K562 (cell line): ENCODE measurements around the gene MRPS18B. TPM values are rescaled to one million over a fixed set of nuclear protein-coding genes. Genes with fewer than 3 reads are reported as not detected.

ENCODE experiments used
- BRD9 ChIP-seq: fragments of 450-650 bp; IDR thresholded peaks from 2 replicates; pipeline ENCODE4 v1.6.1; 2018; ENCODE audit warnings: low read depth; ENCODE audit not compliant: partially characterized antibody
- CREM ChIP-seq: IDR thresholded peaks from 2 replicates; pipeline ENCODE4 v1.6.1; 2014; ENCODE audit warnings: antibody characterized with exemption, low read depth
- E2F4 ChIP-seq: sonication (generic); formaldehyde crosslinking; IDR thresholded peaks from 2 replicates; pipeline ENCODE4 v1.8.0; 2022; ENCODE audit warnings: mild to moderate bottlenecking, low read depth, missing genetic modification reagents
- EP300 ChIP-seq: IDR thresholded peaks from 2 replicates; pipeline ENCODE4 v1.6.1; 2012; ENCODE audit warnings: low read length, improper control_type of control experiment
- HIVEP1 ChIP-seq: fragments of 250-450 bp; sonication (Bioruptor Pico); IDR thresholded peaks from 2 replicates; pipeline ENCODE4 v1.4.0; 2020; ENCODE audit warnings: mild to moderate bottlenecking
- KAT2B ChIP-seq: IDR thresholded peaks from one replicate; pipeline ENCODE4 v1.6.1; 2012; ENCODE audit warnings: low read depth, mild to moderate bottlenecking, control low read depth, inconsistent platforms, low read length, moderate library complexity
- LARP7 ChIP-seq: fragments of 450-650 bp; IDR thresholded peaks from 2 replicates; pipeline ENCODE4 v1.6.1; 2016
- MTF1 ChIP-seq: fragments of 250-450 bp; sonication (Bioruptor Pico); IDR thresholded peaks from 2 replicates; pipeline ENCODE4 v1.9.0; 2021; ENCODE audit warnings: moderate library complexity, mild to moderate bottlenecking, inconsistent platforms, borderline replicate concordance
- MXI1 ChIP-seq: IDR thresholded peaks from 2 replicates; pipeline ENCODE4 v1.6.1; 2011; ENCODE audit warnings: low read depth, mild to moderate bottlenecking, improper control_type of control experiment, low read length
- NFYB ChIP-seq: IDR thresholded peaks from 2 replicates; pipeline ENCODE4 v1.6.1; 2011; ENCODE audit warnings: mild to moderate bottlenecking, moderate library complexity; ENCODE audit not compliant: insufficient read length; ENCODE audit errors: extremely low read depth
- NONO ChIP-seq, 2 experiments: fragments of 200-400 bp in 1 of 2; fragments of 450-650 bp in 1 of 2; formaldehyde crosslinking in 1 of 2; IDR thresholded peaks; 2 replicates each; pipeline ENCODE4 v1.6.1; 2017; ENCODE audit warnings: low read depth in 2 of 2, mild to moderate bottlenecking in 2 of 2, moderate library complexity in 2 of 2, low read length in 1 of 2
- POLR2G ChIP-seq: fragments of 200-400 bp; formaldehyde crosslinking; IDR thresholded peaks from 2 replicates; pipeline ENCODE4 v1.6.1; 2017; ENCODE audit warnings: low read depth, mild to moderate bottlenecking, antibody characterized with exemption, low read length, moderate library complexity
- YY1 ChIP-seq, 3 experiments: IDR thresholded peaks; 2 replicates each; pipeline ENCODE4 v1.6.1; 2011; ENCODE audit warnings: low read length in 2 of 3, mild to moderate bottlenecking in 2 of 3, moderate library complexity in 2 of 3, borderline replicate concordance in 1 of 3, control low read depth in 1 of 3, low read depth in 1 of 3; ENCODE audit not compliant: insufficient read depth in 3 of 3, insufficient replicate concordance in 2 of 3, control insufficient read depth in 1 of 3, insufficient read length in 1 of 3; ENCODE audit errors: extremely low read depth in 1 of 3
- ZKSCAN1 ChIP-seq: fragments of 150-350 bp; IDR thresholded peaks from 2 replicates; pipeline ENCODE4 v1.6.1; 2016; ENCODE audit warnings: low read depth, low read length
- ZMIZ1 ChIP-seq, 2 experiments: fragments of 150-350 bp in 1 of 2; IDR thresholded peaks; 2 replicates each; pipeline ENCODE4 v1.6.1; 2012 to 2016; ENCODE audit warnings: low read depth in 2 of 2, low read length in 2 of 2, mild to moderate bottlenecking in 1 of 2, moderate library complexity in 1 of 2
- ZNF398 ChIP-seq: fragments of 250-450 bp; sonication (Bioruptor Pico); IDR thresholded peaks from 2 replicates; pipeline ENCODE4 v1.8.0; 2021; ENCODE audit warnings: moderate library complexity, mild to moderate bottlenecking, inconsistent platforms
- polyA plus RNA-seq, 8 experiments: library from polyadenylated mRNA; depleted of rRNA in 4 of 8; stranded (reverse) in 5 of 8; unstranded in 3 of 8; fragments of >200 nt; fragmentation: Nextera tagmentation in 2 of 8; fragmentation: Illumina TruSeq in 1 of 8; extraction: Ambion mirVana in 2 of 8; extraction: Trizol in 1 of 8; gene quantifications; 2 replicates each; pipeline versions ENCODE4 v1.2.1 to v1.2.3, GENCODE V29; 2011 to 2014; ENCODE audit warnings: inconsistent platforms in 1 of 8, missing spikeins in 1 of 8
- total RNA-seq, 7 experiments: library from RNA; depleted of rRNA in 6 of 7; stranded (reverse); fragments of >200 nt in 6 of 7; fragmentation: Illumina TruSeq in 2 of 7; extraction: Trizol in 2 of 7; gene quantifications; 2 replicates each; pipeline versions ENCODE4 v1.2.1 to v1.2.3, GENCODE V29; 2011 to 2021; ENCODE audit warnings: low replicate concordance in 1 of 7
- TF ChIP-seq, protein P1 (sequence below): fragments of 450-650 bp; formaldehyde crosslinking; conservative IDR thresholded peaks from 2 replicates; pipeline ENCODE4 v1.4.0; 2022; ENCODE audit warnings: mild to moderate bottlenecking, missing genetic modification characterization

MRPS18B gene
- total and polyA plus RNA-seq, 9 of the 15 experiments (the other 6 are each of a cell fraction or from before 2014, with no cell fraction given): 132 to 383 (median 178) TPM

DNA sequence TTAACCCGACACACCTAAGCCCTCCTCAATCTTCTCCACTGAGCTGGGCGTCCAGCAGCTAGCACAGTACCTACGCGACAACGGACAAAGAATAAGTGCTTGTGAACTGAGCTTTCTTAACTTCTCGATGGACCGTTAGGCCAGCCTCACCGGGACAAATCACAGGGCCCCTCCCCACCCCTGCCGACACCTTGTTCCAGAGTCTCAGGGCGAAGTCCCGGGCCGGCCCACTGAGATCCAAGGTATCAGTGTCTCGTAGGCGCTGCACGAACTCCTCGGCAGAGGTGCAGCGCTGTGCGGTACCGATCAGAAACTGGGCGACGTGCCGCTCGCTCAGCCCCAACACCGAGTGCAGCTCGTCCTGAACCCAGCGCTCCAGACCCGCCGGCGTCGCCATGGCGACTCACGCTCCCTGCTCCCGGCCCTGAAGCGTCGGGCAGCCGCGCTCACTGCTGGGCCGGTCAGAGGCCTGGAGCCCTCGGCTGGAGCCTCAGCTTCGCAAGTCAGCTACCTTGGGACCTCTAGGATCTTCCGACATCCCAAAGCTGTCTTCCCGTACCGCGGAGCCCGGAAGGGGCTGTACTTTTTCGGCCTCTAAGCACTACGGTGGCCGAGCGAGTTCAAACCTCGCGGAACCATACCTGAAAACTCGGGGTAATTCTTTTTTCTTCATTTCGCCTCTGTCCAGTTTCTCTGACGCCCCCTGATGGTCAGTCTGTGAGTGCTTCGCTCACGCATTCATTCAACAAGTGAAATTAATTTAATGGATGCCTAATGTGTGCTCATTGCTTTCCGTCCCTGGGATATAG lies 55.0 kb downstream of the MRPS18B start, which contains the start of gene DHX16 (continued):
- no peak for TF ChIP-seq NFYB
- no peak for TF ChIP-seq KAT2B
- TF ChIP-seq HIVEP1 (CRISPR knock-in tag): no peak
- peak; percentile 62 for TF ChIP-seq BRD9
- peak in 1 of 3 experiments; percentile 44 for TF ChIP-seq YY1 (IDR thresholded peaks at IDR 0.05; ENCODE audit: borderline replicate concordance in 1 of 3, control insufficient read depth in 1 of 3, extremely low read depth in 1 of 3, insufficient read depth in 3 of 3, insufficient read length in 1 of 3, insufficient replicate concordance in 2 of 3, low read depth in 1 of 3, low read length in 2 of 3)
- peak; percentile 44; the same call in 1 of the 2 replicates for TF ChIP-seq ZKSCAN1
- TF ChIP-seq, protein P1, sequence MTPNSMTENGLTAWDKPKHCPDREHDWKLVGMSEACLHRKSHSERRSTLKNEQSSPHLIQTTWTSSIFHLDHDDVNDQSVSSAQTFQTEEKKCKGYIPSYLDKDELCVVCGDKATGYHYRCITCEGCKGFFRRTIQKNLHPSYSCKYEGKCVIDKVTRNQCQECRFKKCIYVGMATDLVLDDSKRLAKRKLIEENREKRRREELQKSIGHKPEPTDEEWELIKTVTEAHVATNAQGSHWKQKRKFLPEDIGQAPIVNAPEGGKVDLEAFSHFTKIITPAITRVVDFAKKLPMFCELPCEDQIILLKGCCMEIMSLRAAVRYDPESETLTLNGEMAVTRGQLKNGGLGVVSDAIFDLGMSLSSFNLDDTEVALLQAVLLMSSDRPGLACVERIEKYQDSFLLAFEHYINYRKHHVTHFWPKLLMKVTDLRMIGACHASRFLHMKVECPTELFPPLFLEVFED (CRISPR knock-in tag): peak; percentile 78; the same call in 1 of the 2 replicates
- TF ChIP-seq MXI1: peak; percentile 69
- peak; percentile 80 for TF ChIP-seq POLR2G
- no peak for TF ChIP-seq LARP7
- TF ChIP-seq EP300: peak; percentile 58; the same call in 1 of the 2 replicates
- TF ChIP-seq ZNF398 (CRISPR knock-in tag): no peak
- TF ChIP-seq MTF1 (CRISPR knock-in tag): no peak
- TF ChIP-seq NONO (IDR thresholded peaks at IDR 0.05; ENCODE audit: low read depth in 2 of 2, low read length in 1 of 2): no peak
- peak; percentile 49; the same call in 1 of the 2 replicates for TF ChIP-seq E2F4 (CRISPR knock-in tag)
- peak; percentile 63 for TF ChIP-seq CREM
- TF ChIP-seq ZMIZ1 (IDR thresholded peaks at IDR 0.05; ENCODE audit: low read depth in 2 of 2, low read length in 2 of 2): peak in 1 of 2 experiments; percentile 58; a peak in 1 of 4 replicates
